G401.6 (cell line): ENCODE measurements around the gene ZNF697.

ENCODE experiments used
- FAIRE-seq: peaks from 2 replicates; lab custom pipeline; 2012; peaks lifted over from hg19 to GRCh38; lab: Jason Lieb, UNC

Gene ZNF697

DNA sequence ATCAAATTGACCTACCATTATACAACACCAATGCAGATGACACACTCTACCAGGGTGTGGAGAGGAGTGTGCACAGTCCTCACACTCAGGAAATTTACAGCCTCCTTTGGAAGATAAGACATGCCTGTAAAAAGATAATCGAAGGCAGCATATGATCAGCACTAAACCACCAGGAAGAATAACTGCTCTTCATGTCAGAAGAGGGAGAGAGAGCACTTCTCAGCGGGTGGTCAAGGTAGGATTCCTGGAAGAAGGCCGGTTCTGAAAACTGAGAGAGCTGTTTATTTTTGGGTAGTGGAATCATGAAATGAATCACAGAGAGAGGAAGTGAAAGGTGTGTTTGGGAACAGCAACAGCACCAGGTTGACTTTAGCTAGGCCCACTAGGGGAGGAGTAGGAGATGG lies 14.0 kb upstream of the ZNF697 start:
- FAIRE-seq = no peak

DNA sequence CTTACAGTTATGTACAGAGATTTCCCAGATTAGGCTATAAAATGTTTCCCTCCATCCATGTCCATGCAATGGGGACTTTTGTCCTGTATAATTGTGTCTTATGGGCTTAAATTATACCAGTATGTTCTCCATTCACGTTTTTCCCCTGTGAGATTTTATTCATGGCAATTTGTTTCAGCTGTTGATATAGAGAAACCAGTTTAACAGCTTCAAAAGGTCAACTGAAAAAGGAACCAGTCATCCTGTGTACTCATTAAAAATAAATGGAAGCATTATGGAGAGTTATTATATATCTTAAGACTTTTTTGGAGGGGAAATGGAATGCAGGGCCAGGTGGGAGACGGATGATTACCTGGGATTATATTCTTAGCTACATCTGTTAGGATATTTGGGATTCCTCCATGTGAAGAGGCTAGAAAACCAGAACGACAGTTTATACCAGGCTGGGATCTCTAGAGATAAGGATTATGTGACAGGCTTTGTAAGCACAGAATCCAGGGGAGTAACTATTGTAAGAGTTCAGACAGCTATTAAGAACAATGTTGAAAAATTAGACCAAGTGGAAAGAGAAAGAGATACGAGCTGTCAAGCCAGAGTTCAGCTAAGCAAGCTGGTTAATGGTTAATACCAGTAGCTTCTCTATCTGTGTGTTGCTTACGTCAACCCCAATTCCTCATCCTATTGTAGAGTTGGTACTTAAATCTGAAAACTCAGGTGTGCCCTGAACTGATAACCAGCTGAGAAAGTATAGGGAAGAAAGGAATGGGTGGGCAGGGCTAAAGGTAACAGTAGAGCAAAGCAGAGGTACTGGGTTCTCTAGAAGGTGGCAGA lies 12.4 kb upstream of the ZNF697 start:
- FAIRE-seq = no peak

DNA sequence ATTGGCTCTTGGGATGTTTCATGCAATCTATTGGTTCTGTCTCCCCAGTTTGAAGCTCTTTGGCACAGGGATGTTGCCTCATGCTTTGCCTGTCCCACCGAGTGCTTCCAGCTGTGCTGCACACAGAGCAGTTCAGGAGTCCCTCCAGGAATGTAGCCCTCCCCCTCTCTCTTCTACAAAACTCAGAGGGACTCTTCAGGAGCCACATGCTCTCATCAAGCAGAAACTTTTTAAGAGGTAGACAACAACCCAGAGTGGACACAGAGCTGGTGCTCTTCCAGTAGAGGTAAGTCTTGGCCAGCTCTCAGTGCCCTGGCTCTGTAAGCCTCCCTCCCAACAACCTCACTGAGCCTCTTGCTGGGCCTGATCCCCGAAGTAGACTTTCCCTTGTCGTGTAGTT lies 11.6 kb upstream of the ZNF697 start:
- no peak for FAIRE-seq

DNA sequence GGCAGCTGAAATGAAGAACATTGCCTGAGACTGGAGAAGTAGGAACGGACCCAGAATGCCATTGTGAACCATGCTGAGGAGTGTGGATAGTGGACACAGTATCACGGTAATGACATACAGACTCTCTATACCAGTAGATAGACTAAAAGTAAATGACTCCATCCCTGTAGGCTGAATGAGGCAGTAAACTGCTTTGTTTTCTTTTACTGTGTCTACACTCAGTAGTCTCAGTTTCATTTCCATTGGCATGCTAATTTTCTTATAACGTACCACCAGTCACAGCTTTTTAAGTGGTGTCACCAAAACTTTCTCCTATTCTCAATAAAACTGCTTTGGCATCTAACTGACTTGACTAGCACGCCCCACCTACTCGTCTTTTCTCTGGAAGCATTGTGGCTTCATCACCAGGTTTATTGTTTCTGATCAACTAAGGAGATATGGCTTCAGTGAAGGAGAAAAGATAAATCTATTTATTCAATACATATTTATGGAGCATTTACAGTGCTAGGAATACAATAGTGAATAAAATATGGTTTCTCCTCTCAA lies 8.4 kb upstream of the ZNF697 start:
- FAIRE-seq = no peak

DNA sequence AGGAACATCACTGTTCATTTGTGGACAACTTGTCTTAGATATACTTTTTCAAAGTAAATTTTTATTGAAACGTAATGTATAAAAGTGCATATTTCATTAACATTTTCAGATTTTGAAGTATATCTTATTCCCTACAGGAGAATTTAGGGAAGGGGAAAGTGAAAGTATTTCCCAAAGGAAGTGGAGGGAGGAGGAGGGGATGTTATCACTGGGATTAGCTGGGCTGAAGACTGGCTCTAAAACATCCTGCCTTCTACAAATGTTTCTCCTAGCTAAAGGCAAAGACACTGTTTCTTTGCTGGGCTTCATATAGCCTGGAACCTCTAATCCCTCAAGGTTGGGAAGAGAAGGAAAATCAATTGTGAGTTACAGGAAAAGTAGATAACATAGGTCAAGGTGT lies 7.1 kb upstream of the ZNF697 start:
- FAIRE-seq = no peak

DNA sequence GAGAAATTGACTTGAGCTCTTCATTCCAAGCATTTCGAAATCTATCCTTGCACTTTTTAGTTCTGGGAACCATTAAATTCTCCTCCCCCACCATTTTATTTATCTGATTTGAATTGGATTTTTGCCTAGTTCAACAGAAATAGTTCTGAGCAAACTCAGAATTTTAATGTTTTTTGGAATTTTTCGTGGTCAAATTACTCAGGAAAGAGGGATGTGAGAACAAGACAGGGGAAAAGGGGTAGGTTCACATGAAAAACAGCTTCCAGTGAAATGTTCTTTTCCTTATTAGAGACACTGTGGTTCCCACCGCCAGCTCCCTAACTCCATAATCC lies 5.7 kb upstream of the ZNF697 start:
- FAIRE-seq = no peak

DNA sequence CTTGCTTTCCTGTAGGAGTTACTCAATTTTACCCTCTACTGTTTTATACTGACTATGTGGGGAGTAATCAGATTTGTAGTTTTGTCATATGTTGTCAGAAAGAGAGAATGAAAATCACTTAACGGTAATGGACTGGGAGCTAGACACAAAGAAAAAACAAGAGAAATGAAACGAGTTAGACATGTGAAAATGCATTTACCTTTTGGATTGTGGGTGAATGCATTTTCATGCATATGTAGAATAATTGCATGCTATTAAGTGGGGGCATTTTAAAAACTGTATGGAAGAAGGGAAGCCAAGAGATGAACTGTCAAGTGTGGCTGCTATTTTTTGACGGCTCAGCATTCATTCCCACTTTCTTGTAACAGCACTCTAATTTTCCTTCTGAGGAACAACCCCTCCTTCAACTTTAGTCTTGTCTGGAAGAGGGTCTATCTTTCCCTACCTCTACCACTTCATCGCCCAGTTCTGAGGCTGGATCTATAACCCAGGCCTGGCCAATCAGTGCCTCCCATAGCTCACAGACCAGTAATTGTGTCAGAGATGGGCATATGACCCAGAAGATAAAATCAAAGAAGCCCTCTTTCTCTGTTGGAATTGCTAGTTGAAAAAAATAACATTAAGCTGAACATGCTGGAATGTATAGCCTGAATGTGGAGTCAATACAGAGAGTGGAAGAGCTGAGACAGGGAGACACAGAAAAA lies 5.2 kb upstream of the ZNF697 start:
- FAIRE-seq = no peak

DNA sequence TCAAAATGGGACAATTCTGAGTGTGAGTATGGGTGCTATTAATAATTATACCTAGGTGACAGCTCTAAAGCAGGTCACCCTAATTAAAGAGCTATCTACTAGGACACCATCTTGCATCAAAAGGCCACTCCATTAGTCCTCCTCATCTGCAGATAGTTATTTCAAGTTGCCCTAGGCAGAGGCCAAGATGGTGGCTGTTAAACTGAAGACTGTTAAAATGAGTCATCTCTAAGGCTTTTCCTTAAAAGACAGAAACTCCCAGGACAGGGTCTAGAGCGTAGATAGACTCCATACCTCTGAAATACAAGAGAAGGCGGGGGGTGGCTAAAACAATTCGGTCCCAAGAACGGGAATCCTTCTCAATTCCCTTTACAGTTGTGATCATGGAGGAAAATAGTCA lies 4.5 kb upstream of the ZNF697 start:
- no peak for FAIRE-seq

DNA sequence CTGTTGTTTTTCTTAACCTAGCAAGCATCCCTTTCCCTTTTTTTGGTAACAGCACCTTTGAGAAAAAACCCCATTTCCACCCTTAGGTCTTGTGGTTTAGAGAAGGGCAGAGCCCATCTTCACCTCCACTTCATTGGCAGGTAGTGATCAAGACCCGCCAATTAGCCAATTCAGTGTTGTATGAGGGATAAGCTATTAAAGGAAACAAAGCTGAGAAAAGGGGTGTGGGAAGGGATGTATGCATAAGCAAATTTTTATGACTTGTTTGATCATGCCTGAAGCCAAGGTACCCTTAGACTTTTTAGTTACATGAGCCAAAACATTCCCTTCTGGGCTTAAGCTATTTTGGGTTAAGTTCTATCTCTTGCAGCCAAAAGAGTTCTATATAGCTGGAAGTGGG lies 3.6 kb upstream of the ZNF697 start:
- no peak for FAIRE-seq

DNA sequence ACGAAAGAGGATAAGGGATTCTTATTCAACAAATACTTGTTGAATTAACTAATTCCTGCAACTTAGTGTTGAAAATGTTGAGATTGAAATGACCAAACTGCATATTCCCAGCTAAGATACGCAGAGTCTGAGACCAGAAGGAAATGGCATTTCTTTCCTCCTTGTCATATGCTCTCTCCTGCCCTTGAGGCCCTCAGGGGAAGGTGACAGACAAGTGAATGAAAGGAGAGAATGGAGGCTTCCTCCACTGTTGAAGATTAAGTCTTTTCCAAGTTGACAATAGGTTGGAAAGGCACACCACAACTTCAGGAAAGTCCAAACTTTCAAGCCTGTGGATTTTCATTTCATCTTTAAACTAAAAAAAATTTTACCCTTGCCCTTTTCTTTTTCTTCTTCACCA lies 3.1 kb upstream of the ZNF697 start:
- no peak for FAIRE-seq

DNA sequence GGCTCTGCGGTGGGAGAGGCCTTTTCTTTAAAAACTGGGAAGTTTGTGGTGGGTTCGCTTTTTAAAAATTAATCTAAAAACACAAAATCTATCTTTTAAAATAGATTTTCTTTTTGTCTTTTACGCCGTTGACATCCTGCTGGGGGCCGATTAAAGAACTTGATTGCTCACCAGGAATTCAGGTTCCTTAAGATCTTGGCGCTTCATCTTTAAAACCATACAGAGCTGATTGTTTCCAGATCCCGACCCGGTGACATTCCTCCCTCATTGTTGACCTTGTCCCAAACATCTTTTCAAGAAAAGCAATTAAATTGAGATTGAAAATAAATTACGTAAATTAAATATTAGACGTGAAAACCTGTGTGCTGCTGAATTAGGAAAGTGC lies 546 bp upstream of the ZNF697 start:
- FAIRE-seq = no peak

DNA sequence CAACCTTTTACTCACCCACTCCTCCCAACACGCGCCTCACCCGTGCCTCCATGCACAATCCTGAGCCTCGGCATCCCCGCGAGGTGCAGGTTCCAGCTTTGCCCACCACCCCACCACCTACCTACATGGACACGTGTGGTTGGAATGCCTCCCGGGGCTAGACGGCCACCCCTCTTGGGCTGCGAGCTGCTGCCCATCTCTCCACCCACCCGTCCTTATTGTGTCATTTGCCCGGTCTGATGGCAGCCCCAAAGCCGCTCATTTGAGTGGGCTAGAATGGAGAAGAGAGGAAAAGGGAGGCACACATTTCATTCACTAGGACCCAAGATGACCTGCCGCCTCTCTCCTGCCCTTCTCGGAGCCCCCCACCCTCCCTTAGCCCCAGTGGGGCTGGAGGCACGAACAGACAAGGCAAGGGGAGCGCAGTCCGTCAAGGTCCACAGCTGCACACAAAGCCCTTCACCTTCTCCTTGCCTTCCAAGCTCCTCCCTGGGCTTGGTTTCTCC lies 785 bp downstream of the ZNF697 start:
- FAIRE-seq = no peak

DNA sequence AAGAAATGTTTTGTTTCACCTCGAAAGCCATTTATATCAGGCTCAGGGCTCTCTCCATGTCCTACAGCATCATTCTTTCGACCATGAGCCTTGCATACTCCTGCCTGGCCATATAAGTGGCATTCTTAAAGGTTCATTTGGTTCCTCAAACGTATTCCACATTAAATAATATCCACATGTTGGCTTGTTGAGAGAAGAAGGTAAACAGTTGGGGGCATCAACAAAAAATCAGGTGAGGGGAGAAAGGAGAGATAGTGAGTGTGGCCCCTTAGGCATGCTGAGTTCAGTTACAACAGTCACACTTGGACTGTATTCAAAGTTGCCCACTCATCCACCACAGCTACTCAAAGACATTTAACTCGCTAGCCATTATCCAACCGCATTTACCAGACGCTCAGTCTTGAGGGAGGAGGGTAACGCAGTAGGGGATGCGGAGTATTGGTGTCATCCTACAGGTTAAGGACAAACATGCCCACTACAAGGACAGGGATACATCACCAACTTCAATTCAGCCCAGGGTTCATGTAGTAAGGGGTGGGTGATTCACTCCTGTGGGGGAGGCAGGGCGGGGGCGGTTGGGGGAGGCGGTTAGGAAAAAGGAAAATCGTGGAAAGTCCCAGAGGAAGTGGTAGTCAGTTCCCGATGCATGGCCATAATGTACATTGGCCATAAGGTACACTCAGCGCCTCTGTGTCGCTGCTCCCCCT lies 1.4 kb downstream of the ZNF697 start:
- no peak for FAIRE-seq

DNA sequence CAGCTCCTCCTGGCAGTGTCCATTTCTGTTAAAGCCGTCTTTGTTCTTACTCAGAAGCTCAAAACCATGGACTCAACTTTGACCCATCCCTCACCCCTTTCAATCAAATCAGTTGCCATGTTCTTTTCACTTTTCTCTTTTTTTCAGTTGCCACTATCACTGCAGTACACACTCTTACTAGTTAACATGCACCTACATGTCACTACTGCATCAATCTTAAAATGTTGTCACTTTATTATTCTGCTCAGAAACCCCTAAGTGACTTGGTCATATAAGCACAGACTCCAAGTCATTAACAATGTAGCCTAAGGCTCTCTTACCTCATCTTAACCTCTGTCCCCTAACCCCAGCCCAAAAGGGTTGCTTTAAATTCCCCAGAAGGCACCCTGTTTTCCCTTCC lies 9.0 kb downstream of the ZNF697 start:
- FAIRE-seq = no peak

DNA sequence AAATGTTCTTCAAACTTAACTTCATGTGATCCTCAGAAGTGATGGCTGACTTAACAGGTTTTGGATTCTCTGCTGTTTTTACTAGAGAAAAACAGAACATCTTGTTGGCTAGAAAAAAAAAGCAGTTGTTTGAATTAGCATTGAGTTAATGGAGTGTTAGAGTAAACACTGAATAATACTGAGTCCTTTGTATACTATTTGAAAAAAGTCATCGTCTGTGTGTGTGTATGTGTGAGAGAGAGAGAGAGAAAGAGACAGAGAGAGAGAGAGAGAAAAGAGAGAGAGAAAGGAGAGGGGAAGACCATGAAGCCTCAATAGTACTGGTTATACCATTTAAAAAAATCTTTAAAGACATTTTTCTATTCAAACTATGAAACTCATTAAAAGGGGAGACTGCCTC lies 10.4 kb downstream of the ZNF697 start:
- no peak for FAIRE-seq

DNA sequence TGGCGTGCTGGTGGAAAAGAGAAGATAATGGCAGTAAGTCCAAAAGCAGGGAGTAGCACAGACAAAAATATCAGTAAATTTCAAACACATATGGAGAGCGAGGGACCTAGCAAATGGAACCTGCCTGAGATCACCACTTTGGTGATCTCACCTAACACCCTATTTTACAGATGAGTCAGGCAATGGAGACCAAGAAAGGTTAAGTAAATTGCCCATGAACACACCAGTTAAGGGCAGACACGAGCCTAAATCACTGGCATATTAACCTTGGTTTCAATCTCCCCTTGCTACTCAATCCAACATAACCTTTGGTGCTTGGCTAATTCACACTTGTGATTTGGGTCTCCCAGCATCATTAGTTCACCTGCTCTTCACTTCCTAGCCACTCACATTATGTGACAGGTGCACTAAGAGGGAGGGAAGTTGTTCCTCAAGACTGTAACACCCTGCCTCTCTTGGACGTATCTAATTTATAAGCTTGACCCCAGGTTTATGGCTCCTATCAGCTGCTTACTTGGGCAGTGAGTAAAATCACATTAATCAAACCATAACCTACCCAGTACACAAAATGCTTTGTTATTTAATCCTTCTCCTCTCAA lies 11.5 kb downstream of the ZNF697 start:
- FAIRE-seq = no peak

DNA sequence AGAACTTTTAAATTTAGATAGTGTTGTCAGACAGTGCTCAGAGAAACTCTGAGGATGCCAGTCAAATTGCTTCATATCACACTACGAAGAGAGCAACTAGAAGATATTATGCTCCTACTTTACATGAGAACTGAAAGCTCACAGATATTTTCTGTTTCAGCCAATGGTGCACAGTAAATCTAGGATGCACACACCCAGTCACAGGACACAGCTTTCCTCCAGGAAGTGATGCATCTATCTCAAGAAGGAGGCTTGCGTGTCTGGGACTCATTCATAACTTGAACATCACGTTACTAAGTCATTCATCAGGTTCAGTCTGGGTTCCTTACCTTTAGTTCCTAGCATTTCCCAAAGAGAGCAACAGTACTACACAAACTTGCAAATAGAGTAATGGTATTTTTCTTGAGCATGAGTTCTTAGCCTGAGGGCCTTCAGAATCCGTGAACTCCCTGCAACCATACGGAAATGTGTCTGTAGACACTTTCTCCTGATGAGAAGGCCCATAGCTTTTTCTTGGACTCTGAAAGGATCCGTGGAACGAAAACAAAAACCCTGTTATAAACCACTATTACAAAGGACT lies 12.2 kb downstream of the ZNF697 start:
- FAIRE-seq = no peak

DNA sequence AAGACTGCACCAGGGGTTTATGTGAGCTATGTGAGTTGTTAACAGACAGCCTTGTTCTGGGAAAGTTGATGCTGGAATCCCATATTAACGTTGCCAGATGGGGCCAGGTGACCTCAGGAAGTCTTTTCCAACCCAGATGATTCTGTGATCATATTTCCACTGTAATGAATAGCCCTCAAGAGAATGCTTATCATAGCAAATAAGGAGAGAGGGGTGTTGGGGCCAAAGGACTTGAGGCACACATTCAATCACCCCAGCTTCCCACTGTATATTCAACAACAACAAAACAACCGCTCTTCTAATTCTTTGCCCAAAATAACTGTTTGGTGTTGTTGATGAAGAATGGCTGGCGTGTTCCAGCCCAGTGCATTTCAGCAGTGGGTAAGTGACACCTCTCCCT lies 14.1 kb downstream of the ZNF697 start:
- FAIRE-seq = no peak

DNA sequence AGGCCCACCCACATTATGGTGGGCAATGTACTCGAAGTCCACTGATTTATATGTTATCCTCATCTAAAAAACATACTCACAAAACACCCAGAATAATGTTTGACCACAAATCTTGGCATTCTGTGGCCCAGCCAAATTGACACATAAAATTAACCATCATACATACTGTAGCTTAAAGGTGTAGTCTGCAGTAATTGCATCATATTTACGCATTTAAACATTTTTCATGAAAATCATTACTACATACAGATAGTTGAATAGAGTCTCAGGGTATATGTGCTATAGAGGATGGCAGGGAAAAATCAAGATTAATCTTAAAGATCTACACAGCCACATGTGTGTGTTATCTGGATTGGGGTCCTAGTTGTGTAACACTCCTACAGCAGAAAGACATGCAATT lies 14.5 kb downstream of the ZNF697 start:
- no peak for FAIRE-seq

DNA sequence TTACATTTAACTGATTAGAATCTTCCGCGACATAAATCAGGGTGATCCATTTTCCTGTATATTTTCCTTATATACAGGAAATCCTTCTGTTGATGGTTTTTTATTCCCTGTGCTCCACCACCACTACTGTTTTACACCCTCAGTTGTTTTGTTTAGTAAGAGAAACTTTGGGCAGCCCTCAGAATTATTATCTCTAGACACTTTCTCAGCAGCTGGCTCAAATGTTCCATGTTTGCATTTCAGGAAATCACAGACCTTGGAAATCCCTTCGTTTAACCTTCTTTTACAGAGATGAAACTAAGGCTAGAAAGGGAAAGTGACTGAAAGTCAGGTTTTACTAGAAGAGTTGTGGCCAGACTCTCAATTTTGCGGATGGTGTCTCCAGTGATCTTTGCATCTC lies 15.2 kb downstream of the ZNF697 start:
- no peak for FAIRE-seq

DNA sequence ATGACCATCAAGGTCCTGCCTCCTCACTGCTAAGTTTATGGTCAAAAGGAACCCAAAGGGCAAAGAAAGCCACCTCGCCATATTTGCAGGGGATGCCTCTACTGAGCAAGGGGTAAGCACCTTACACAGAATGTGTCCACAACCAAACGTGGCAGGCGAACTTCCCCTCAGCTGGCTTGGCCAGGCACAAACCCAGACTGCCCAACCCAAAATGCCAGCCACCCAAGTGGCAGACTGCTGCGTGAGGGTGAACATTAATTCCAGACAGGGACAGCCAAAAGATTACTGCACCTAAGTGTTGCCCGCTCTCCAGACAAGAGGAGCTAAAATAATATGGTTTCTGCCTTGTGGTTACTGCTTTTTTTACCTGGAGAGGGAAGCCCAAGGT lies 16.0 kb downstream of the ZNF697 start:
- no peak for FAIRE-seq

DNA sequence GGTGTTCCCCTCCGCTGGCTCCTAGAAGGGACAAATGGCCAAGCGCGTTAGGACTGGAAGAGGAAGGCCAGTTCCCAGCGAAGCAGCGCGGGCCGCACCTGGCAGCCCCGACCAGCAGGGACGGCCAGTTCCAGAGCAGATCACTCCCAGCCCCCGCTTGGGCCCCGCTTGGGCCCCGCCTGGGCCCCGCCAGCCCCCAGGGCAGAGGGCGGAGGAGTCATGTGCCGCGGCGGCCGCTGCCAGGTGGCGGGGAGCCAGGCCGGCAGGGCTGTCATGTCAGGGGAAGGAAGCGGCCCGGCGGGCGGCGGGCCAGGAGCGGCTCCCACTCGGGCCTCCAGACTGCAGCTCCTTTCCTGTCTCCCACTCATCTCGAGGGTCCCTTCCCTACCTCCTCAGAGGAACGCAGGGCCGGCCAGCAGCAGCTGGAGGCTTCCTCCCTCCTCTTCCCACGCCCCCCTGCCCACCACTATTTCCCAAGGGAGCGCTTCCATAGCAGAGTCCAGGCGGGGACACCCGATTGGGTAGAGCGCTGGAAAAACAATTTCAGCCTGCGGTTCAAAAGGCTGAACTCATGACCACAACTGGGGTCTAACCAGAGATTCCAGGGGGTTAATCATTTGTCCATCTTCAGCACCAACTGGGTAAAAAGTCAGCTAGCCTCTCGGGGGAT lies 16.5 kb downstream of the ZNF697 start:
- no peak for FAIRE-seq
